Activated T-helper 2 cell treated with anti-CD3 and anti-CD28 coated beads, Interferon-gamma antibody, Interleukin-2, Interleukin-4, amounts not matched to agents 10 μg/mL and 5 μg/mL and 100 μg/mL, durations not matched to agents 14 hours and 24 hours and 36 hours (primary cell): Measurements from ENCODE around the gene FLNA. TPM values are rescaled to one million over a fixed set of nuclear protein-coding genes. Genes with fewer than 3 reads are reported as not detected.
"Not testable (repeated sequence)": the region's sequence is repeated elsewhere in the genome, so short reads cannot be mapped to it uniquely, and the experiment has no call there.

Experiments
- DNase-seq: peaks from one replicate; pipeline ENCODE4 v3.0.0; 2021; ENCODE audit warnings: low spot score
- H3K27ac Mint-ChIP-seq: one replicate; pipeline ENCODE4 v1.8.0; 2021; ENCODE audit warnings: mixed read lengths
- H3K27me3 Mint-ChIP-seq: one replicate; pipeline ENCODE4 v1.8.0; 2021; ENCODE audit warnings: low read depth, mixed read lengths
- H3K36me3 Mint-ChIP-seq: one replicate; pipeline ENCODE4 v1.8.0; 2021; ENCODE audit warnings: low read depth, mixed read lengths
- H3K4me1 Mint-ChIP-seq: one replicate; pipeline ENCODE4 v1.8.0; 2021; ENCODE audit warnings: low read depth, mixed read lengths
- H3K4me3 Mint-ChIP-seq: one replicate; pipeline ENCODE4 v1.8.0; 2021; ENCODE audit warnings: low read depth, mild to moderate bottlenecking, moderate library complexity, mixed read lengths
- H3K9me3 Mint-ChIP-seq: one replicate; pipeline ENCODE4 v1.8.0; 2021; ENCODE audit warnings: mixed read lengths
- intact Hi-C: fragments of 100-400 bp; cut with micrococcal nuclease; formaldehyde crosslinking; loops from one replicate; pipeline ENCODE4 v1.15.1; 2023
- total RNA-seq: library from RNA; stranded (reverse); gene quantifications from 2 replicates; pipeline ENCODE4 v1.2.3, GENCODE V29; 2022

Gene FLNA
- total RNA-seq, 1 donor from 2014 or later, result 1,005 TPM

GRCh38 chrX:154305541-154306205 is 68.8 kb downstream of the FLNA start:
- H3K27me3 Mint-ChIP-seq, result no peaks in the 10 kb centered on the region
- H3K4me1 Mint-ChIP-seq, result peaks cover 14% of the 10 kb centered on the region
- H3K27ac Mint-ChIP-seq, result no peak overlapping the region
- no peaks in the 10 kb centered on the region for H3K9me3 Mint-ChIP-seq
- H3K4me3 Mint-ChIP-seq, result no peak overlapping the region
- DNase-seq, result no peak
- no peaks in the 10 kb centered on the region for H3K36me3 Mint-ChIP-seq
- intact Hi-C loops, result no loop called here

DNA sequence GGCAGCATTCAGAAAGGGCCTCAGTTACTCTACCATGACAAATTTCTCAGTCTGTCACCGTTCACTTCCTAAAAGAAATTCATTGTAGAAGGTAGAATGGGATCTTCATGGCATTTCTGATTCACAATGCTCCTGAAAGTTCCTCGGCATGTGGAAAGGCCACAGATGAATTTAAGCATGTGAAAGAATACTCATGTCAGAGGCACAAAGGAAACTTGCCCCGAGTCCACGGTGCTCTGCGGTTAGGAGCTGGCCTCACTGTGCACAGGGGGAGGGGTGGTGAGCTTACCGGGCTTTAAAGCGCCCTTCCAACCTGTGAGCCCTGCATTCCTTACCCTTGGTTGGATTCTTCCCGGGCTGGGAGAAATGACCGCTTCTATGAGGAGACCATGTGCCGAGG is 69.6 kb downstream of the FLNA start:
- Mint-ChIP-seq H3K4me1 (peaks cover 12% of the 10 kb centered on the region), H3K27me3 (no peaks in the 10 kb centered on the region), H3K27ac (no peak overlapping the region), H3K36me3 (no peaks in the 10 kb centered on the region), H3K4me3 (no peak overlapping the region), H3K9me3 (no peaks in the 10 kb centered on the region)
- intact Hi-C loops, result no loop called here
- DNase-seq, result no peak

GRCh38 chrX:154303476-154303875 is 71.0 kb downstream of the FLNA start:
- Mint-ChIP-seq H3K4me1 (peaks cover 11% of the 10 kb centered on the region), H3K27ac (no peak overlapping the region), H3K27me3 (no peaks in the 10 kb centered on the region), H3K9me3 (no peaks in the 10 kb centered on the region), H3K36me3 (no peaks in the 10 kb centered on the region), H3K4me3 (no peak overlapping the region)
- no peak for DNase-seq
- intact Hi-C loops, result no loop called here

DNA sequence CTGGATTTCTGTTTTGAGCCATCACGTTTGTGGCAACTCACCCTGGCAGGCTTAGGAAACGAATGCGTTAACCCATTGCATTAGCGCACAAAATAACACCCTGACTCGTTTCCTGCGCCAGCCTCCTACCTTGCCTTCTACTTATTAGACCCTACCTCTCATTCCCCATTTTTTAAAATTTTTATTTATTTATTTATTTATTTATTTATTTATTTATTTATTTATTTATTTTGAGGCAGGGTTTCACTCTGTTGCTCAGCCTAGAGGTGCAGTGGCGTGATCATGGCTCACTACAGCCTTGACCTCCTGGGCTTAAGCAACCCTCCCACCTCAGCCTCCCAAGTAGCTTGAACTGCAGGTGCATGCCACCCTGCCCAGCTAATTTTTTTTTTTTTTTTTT is 71.4 kb downstream of the FLNA start:
- H3K27ac Mint-ChIP-seq, H3K4me1 Mint-ChIP-seq, H3K27me3 Mint-ChIP-seq, DNase-seq, intact Hi-C loops, H3K9me3 Mint-ChIP-seq, H3K36me3 Mint-ChIP-seq, H3K4me3 Mint-ChIP-seq: not testable (repeated sequence)

GRCh38 chrX:154300816-154301215 is 73.6 kb downstream of the FLNA start:
- no peaks in the 10 kb centered on the region for H3K27me3 Mint-ChIP-seq
- intact Hi-C loops, result no loop called here
- DNase-seq, result no peak

More at GRCh38 chrX:154300816-154301215, 73.6 kb downstream of the FLNA start:
- Mint-ChIP-seq H3K4me1 (no peaks in the 10 kb centered on the region), H3K36me3 (no peaks in the 10 kb centered on the region), H3K27ac (no peak overlapping the region), H3K9me3 (no peaks in the 10 kb centered on the region), H3K4me3 (no peak overlapping the region)

Other genes starting within 250 kb of the FLNA start
- gene OPN1LW, start 230.4 kb downstream of the FLNA start, total RNA-seq, result not detected in 2 replicates
- gene OPN1MW, start 192.0 kb downstream of the FLNA start, total RNA-seq, result not detected in 2 replicates
- gene OPN1MW2, start 154.9 kb downstream of the FLNA start, total RNA-seq, result not detected in 2 replicates
- gene OPN1MW3, start 117.1 kb downstream of the FLNA start, total RNA-seq, result not detected in 2 replicates
- gene TEX28, start 79.5 kb downstream of the FLNA start, total RNA-seq, result not detected in 2 replicates
- gene TKTL1, start 78.8 kb downstream of the FLNA start, total RNA-seq, result 0.07 and 0.09 TPM in 2 replicates
- 95.6 and 98.8 TPM in 2 replicates for gene EMD, start 4.7 kb upstream of the FLNA start, total RNA-seq
- gene RPL10, start 23.7 kb upstream of the FLNA start, total RNA-seq, result 2,692 and 2,787 TPM in 2 replicates
- 18.1 TPM in 2 replicates for gene DNASE1L1, start 34.6 kb upstream of the FLNA start, total RNA-seq
- gene TAFAZZIN, start 36.9 kb upstream of the FLNA start, total RNA-seq, result 77.3 TPM in 2 replicates
- gene ATP6AP1, start 54.0 kb upstream of the FLNA start, total RNA-seq, result 47.4 and 48.9 TPM in 2 replicates
- gene GDI1, start 62.5 kb upstream of the FLNA start, total RNA-seq, result 115 and 117 TPM in 2 replicates
- 79.6 and 84.1 TPM in 2 replicates for gene FAM50A, start 69.5 kb upstream of the FLNA start, total RNA-seq
- 62.1 and 62.5 TPM in 2 replicates for gene PLXNA3, start 83.6 kb upstream of the FLNA start, total RNA-seq
- 49.4 and 51.7 TPM in 2 replicates for gene LAGE3, start 104.6 kb upstream of the FLNA start, total RNA-seq
- 55.5 and 56.1 TPM in 2 replicates for gene UBL4A, start 112.0 kb upstream of the FLNA start, total RNA-seq
- gene SLC10A3, start 116.0 kb upstream of the FLNA start, total RNA-seq, result 17.5 and 18.3 TPM in 2 replicates
- gene FAM3A, start 141.6 kb upstream of the FLNA start, total RNA-seq, result 39.2 and 39.8 TPM in 2 replicates
- gene G6PD, start 172.2 kb upstream of the FLNA start, total RNA-seq, result 82.8 and 86.4 TPM in 2 replicates
- 40.5 and 41.7 TPM in 2 replicates for gene IKBKG, start 173.0 kb upstream of the FLNA start, total RNA-seq
- not detected in 2 replicates for gene CTAG1A, start 210.5 kb upstream of the FLNA start, total RNA-seq
- gene CTAG1B, start 244.6 kb upstream of the FLNA start, total RNA-seq, result not detected in 2 replicates